DMS79 treated with DMSO at 0.1 percent for 48 hours (cell line): ENCODE results near the gene ADORA1.

Source experiments
- DNase-seq: peaks from one replicate; lab custom pipeline; 2025; lab: John Stamatoyannopoulos, UW

Gene ADORA1

GRCh38 chr1:203213126-203213525 is 85.6 kb downstream of the ADORA1 start:
- DNase-seq: no peak

- DNase-seq: no peak
These were observed 87.3 kb downstream of the ADORA1 start for GRCh38 chr1:203214871-203215270.

- DNase-seq: peak; percentile 64
These were observed 88.0 kb downstream of the ADORA1 start for GRCh38 chr1:203215573-203215972.

GRCh38 chr1:203216274-203217138 is 89.0 kb downstream of the ADORA1 start:
- DNase-seq: peak; percentile 82
